MCF 10A (cell line): ENCODE data around the gene PRPF38A. TPM values are rescaled to one million over a fixed set of nuclear protein-coding genes. Genes with fewer than 3 reads are reported as not detected.

Experiments used
- BruUV-seq: library from RNA; stranded (reverse); fragments of 400-500 nt; replicated peaks from 2 replicates; lab custom pipeline; 2021; lab: Mats Ljungman, UMichigan
- CTCF ChIA-PET: fragments of 300-600 bp; sonication (Branson Sonifier 250); formaldehyde crosslinking; extraction: SDS; loops from one replicate; lab custom pipeline; 2021; ENCODE audit warnings: antibody characterized with exemption, inconsistent platforms; lab: Yijun Ruan, JAX
- POLR2A ChIA-PET: fragments of 300-600, 350-650 bp; sonication (Branson Sonifier 250); formaldehyde crosslinking; extraction: SDS; loops from one replicate; lab custom pipeline; 2020; ENCODE audit warnings: antibody characterized with exemption, inconsistent platforms; lab: Yijun Ruan, JAX
- DNase-seq: peaks from one replicate; pipeline ENCODE4 v3.0.0-alpha.2; 2018; ENCODE audit not compliant: unreplicated experiment
- H3K27ac Mint-ChIP-seq: one replicate; pipeline ENCODE4 v1.8.0; 2022; ENCODE audit warnings: mild to moderate bottlenecking, low read depth, mixed read lengths; ENCODE audit not compliant: unreplicated experiment
- H3K27me3 Mint-ChIP-seq: one replicate; pipeline ENCODE4 v1.8.0; 2022; ENCODE audit warnings: mixed read lengths; ENCODE audit not compliant: insufficient read depth, unreplicated experiment
- H3K36me3 Mint-ChIP-seq: one replicate; pipeline ENCODE4 v1.8.0; 2022; ENCODE audit warnings: mild to moderate bottlenecking, moderate library complexity, mixed read lengths; ENCODE audit not compliant: insufficient read depth, unreplicated experiment
- H3K4me1 Mint-ChIP-seq: one replicate; pipeline ENCODE4 v1.8.0; 2022; ENCODE audit warnings: mixed read lengths; ENCODE audit not compliant: insufficient read depth, unreplicated experiment
- H3K4me3 Mint-ChIP-seq: one replicate; pipeline ENCODE4 v1.8.0; 2022; ENCODE audit warnings: mild to moderate bottlenecking, moderate library complexity, mixed read lengths; ENCODE audit not compliant: unreplicated experiment
- H3K9me3 Mint-ChIP-seq: one replicate; pipeline ENCODE4 v1.8.0; 2022; ENCODE audit warnings: mixed read lengths; ENCODE audit not compliant: unreplicated experiment
- CTCF ChIP-seq: fragments of 200-600 bp; IDR thresholded peaks from one replicate; pipeline ENCODE4 v1.8.0; 2022; ENCODE audit warnings: antibody characterized with exemption, mild to moderate bottlenecking; ENCODE audit not compliant: unreplicated experiment
- intact Hi-C: fragments of 100-400 bp; cut with micrococcal nuclease; formaldehyde crosslinking; loops from 2 replicates; pipeline ENCODE4 v1.14.1; 2022
- total RNA-seq: library from RNA; stranded (reverse); gene quantifications from 2 replicates; pipeline ENCODE4 v1.2.3, GENCODE V29; 2022

PRPF38A gene
- total RNA-seq, 1 experiment from 2014 or later: 63.8 TPM

GRCh38 chr1:52402860-52403240, 1.6 kb upstream of the PRPF38A start:
- DNase-seq: no peak
- peaks cover 47% of the 10 kb centered on the region for H3K36me3 Mint-ChIP-seq
- peaks cover 7% of the 10 kb centered on the region for H3K4me1 Mint-ChIP-seq
- peak overlapping the region; percentile 100 for H3K4me3 Mint-ChIP-seq
- no peak for TF ChIP-seq CTCF
- H3K9me3 Mint-ChIP-seq: no peaks in the 10 kb centered on the region
- ChIA-PET CTCF (no interaction called here), POLR2A (interaction anchor here (2.1 to 5.2 kb wide), 3 partner anchors 9 to 37 kb away, joined by 9 to 46 read pairs (median 38); partner anchors contain the start of gene CC2D1B)
- BruUV-seq: no TSS peak
- peak overlapping the region; percentile 97 for H3K27ac Mint-ChIP-seq
- intact Hi-C loops: loop anchor here (5.0 kb wide), 3 partner anchors 36 to 264 kb away; partner anchors contain the start of genes CC2D1B and TUT4
- no peaks in the 10 kb centered on the region for H3K27me3 Mint-ChIP-seq

- Mint-ChIP-seq H3K27ac (peak overlapping the region; percentile 97), H3K36me3 (peaks cover 52% of the 10 kb centered on the region), H3K27me3 (no peaks in the 10 kb centered on the region), H3K9me3 (no peaks in the 10 kb centered on the region), H3K4me1 (peaks cover 7% of the 10 kb centered on the region), H3K4me3 (peak overlapping the region; percentile 100)
- intact Hi-C loops: loop anchor here (1.0 to 5.0 kb wide), 5 partner anchors 36 to 283 kb away; partner anchors contain the start of genes CC2D1B and TUT4
- no peak for TF ChIP-seq CTCF
- no TSS peak for BruUV-seq
- CTCF ChIA-PET: interaction anchor here (0.6 to 1.5 kb wide), 5 partner anchors 35 to 346 kb away, joined by 3 to 4 read pairs (median 3); no protein-coding TSS in a partner anchor
- POLR2A ChIA-PET: interaction anchor here (0.6 to 5.2 kb wide), 21 partner anchors 10 to 370 kb away, joined by 3 to 46 read pairs (median 8); partner anchors contain the start of genes CC2D1B, KTI12, TXNDC12 and ZFYVE9
- peak; percentile 90 for DNase-seq
Observed at GRCh38 chr1:52403566-52404115, 761 bp upstream of the PRPF38A start.

GRCh38 chr1:52404975-52405338, 555 bp downstream of the PRPF38A start:
- ChIA-PET POLR2A (interaction anchor here (0.7 to 5.2 kb wide), 27 partner anchors 9 to 350 kb away, joined by 3 to 46 read pairs (median 6); partner anchors contain the start of genes CC2D1B, COA7, TXNDC12 and ZFYVE9), CTCF (interaction anchor here (0.6 to 1.5 kb wide), 9 partner anchors 9 to 347 kb away, joined by 3 to 4 read pairs (median 3); no protein-coding TSS in a partner anchor)
- Mint-ChIP-seq H3K4me3 (peak overlapping the region; percentile 100), H3K27me3 (no peaks in the 10 kb centered on the region), H3K27ac (peak overlapping the region; percentile 97), H3K4me1 (peaks cover 7% of the 10 kb centered on the region), H3K36me3 (peaks cover 57% of the 10 kb centered on the region), H3K9me3 (no peaks in the 10 kb centered on the region)
- no TSS peak for BruUV-seq
- no peak for DNase-seq
- intact Hi-C loops: loop anchor here (1.0 to 5.0 kb wide), 5 partner anchors 38 to 281 kb away; partner anchors contain the start of genes CC2D1B and TUT4
- no peak for TF ChIP-seq CTCF

GRCh38 chr1:52413410-52413989, 9.1 kb downstream of the PRPF38A start:
- intact Hi-C loops: no loop called here
- Mint-ChIP-seq H3K27me3 (no peaks in the 10 kb centered on the region), H3K4me3 (no peak overlapping the region), H3K27ac (no peak overlapping the region), H3K4me1 (no peaks in the 10 kb centered on the region), H3K9me3 (no peaks in the 10 kb centered on the region), H3K36me3 (peaks cover 93% of the 10 kb centered on the region)
- no peak for TF ChIP-seq CTCF
- BruUV-seq: no TSS peak
- ChIA-PET POLR2A (interaction anchor here (0.7 to 5.1 kb wide), 4 partner anchors 9 to 360 kb away, joined by 3 to 29 read pairs (median 3); partner anchors contain the start of genes ORC1 and PRPF38A), CTCF (interaction anchor here (1.3 kb wide), 1 partner anchor 8 kb away, joined by 4 read pairs; no protein-coding TSS in a partner anchor)
- no peak for DNase-seq
